ENCODE data around the gene FAM117B. TPM values are rescaled to one million over a fixed set of nuclear protein-coding genes. Genes with fewer than 3 reads are reported as not detected.

Gene FAM117B
- total RNA-seq, 1 donor from 2014 or later = 13.1 TPM

DNA sequence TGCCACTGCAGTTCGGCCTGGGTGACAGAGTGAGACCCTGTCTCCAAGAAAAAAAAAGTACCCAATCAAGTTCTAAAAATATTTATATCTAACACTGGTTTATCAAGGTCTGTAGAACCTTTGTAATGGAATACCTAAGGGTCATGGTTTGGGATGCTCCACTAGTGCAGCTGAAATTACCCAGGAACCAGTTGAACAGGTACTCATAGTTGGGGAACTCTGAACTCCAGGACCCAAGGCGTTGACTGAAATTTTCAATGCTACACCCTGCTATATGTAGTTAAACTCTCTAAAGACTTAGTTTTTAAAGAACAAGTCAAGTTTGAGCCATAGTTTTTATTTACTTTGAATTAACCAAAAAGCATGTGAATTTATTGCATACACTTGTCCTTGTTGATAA is 55.1 kb downstream of the FAM117B start:
- H3K4me1 ChIP-seq = no peaks in the 10 kb centered on the region
- H3K36me3 ChIP-seq = no peaks in the 10 kb centered on the region
- ATAC-seq = no peak
- no peaks in the 10 kb centered on the region for H3K27me3 ChIP-seq (ENCODE audit: low read depth)
- TF ChIP-seq, protein P1, sequence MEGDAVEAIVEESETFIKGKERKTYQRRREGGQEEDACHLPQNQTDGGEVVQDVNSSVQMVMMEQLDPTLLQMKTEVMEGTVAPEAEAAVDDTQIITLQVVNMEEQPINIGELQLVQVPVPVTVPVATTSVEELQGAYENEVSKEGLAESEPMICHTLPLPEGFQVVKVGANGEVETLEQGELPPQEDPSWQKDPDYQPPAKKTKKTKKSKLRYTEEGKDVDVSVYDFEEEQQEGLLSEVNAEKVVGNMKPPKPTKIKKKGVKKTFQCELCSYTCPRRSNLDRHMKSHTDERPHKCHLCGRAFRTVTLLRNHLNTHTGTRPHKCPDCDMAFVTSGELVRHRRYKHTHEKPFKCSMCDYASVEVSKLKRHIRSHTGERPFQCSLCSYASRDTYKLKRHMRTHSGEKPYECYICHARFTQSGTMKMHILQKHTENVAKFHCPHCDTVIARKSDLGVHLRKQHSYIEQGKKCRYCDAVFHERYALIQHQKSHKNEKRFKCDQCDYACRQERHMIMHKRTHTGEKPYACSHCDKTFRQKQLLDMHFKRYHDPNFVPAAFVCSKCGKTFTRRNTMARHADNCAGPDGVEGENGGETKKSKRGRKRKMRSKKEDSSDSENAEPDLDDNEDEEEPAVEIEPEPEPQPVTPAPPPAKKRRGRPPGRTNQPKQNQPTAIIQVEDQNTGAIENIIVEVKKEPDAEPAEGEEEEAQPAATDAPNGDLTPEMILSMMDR (IDR thresholded peaks at IDR 0.05) = no peak
- no peak overlapping the region for H3K4me3 ChIP-seq
- no peaks in the 10 kb centered on the region for H3K9me3 ChIP-seq
- no peak for DNase-seq
- H3K27ac ChIP-seq = no peak overlapping the region
- intact Hi-C loops (cut with DNase I) = no loop called here

DNA sequence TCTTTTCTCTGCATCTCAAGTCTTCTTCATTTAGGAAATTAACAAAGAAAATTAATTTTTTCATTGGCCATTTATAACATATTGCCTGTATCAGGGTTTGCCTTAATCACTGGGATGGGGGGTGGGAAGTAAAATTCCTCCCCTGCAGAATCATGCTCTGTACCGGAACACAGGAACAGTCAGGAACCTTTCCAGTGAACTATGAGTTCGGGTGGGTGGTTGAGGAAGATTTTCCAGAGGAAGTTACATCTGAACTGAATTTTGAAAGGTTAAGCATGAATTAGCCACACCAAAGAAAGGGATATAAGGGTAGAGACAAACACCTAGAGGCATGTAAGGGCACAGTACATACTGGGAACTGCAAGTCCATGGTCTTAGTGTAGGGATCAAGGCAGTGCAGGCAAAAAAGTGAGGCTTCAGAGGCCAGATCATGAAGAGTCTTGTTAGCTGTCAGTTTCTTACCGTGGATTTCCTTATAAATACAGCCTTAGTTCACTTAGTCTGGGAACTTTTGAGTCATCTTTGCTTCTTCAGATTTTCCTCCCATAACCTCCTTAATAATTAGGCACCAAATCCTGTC is 55.6 kb downstream of the FAM117B start:
- H3K27me3 ChIP-seq (ENCODE audit: low read depth) = no peaks in the 10 kb centered on the region
- intact Hi-C loops (cut with DNase I) = no loop called here
- H3K9me3 ChIP-seq = no peaks in the 10 kb centered on the region
- no peak for ATAC-seq
- no peak overlapping the region for H3K27ac ChIP-seq
- TF ChIP-seq, protein P1 (IDR thresholded peaks at IDR 0.05) = no peak
- no peak overlapping the region for H3K4me3 ChIP-seq
- no peak for DNase-seq
- H3K36me3 ChIP-seq = no peaks in the 10 kb centered on the region
- H3K4me1 ChIP-seq = no peaks in the 10 kb centered on the region

DNA sequence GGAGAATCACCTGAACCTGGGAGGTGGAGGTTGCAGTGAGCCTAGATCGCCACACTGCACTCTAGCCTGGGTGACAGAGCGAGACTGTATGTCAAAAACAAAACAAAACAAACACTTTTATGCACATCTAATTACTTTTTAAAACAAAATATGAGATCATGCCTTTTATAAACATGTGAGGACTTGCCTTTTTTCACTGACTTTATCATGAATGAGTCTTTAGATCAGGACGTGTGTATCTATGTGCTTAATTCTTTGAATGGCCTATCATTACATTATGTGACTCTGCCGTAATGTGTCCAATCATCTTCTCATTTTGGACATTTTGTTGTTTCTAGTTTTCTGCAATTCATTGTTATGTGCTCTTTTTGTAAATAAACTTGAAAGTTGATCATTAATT is 58.7 kb downstream of the FAM117B start:
- Histone ChIP-seq H3K4me3 (no peak overlapping the region), H3K27me3 (ENCODE audit: low read depth) (no peaks in the 10 kb centered on the region), H3K9me3 (no peaks in the 10 kb centered on the region), H3K4me1 (no peaks in the 10 kb centered on the region), H3K27ac (no peak overlapping the region), H3K36me3 (peaks cover 19% of the 10 kb centered on the region)
- intact Hi-C loops (cut with DNase I) = no loop called here
- DNase-seq = no peak
- ATAC-seq = no peak
- TF ChIP-seq, protein P1 (IDR thresholded peaks at IDR 0.05) = no peak

DNA sequence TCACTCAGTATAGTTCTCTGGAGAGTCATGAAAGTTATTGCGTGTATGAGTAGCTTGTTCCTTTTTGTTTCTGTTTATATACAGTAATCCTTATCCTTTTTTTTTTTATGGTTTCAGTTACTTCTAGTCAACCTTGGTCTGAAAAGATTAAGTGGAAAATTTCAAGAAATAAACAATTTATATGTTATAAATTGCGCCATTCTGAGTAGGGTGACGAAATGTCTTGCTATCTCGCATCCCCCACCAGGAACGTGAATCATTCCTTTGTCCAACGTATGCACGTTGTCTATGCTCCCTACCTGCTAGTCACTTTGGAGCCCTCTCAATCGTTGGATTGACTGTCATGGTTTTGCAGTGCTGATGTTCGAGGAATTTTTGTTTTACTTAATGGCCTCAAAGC is 60.4 kb downstream of the FAM117B start:
- TF ChIP-seq, protein P1 (IDR thresholded peaks at IDR 0.05) = no peak
- DNase-seq (no peak), ATAC-seq (no peak)
- H3K27ac ChIP-seq = no peak overlapping the region
- no peak overlapping the region for H3K4me3 ChIP-seq
- H3K36me3 ChIP-seq = peaks cover 19% of the 10 kb centered on the region
- H3K9me3 ChIP-seq = no peaks in the 10 kb centered on the region
- no peaks in the 10 kb centered on the region for H3K4me1 ChIP-seq
- intact Hi-C loops (cut with DNase I) = no loop called here
- no peaks in the 10 kb centered on the region for H3K27me3 ChIP-seq (ENCODE audit: low read depth)

DNA sequence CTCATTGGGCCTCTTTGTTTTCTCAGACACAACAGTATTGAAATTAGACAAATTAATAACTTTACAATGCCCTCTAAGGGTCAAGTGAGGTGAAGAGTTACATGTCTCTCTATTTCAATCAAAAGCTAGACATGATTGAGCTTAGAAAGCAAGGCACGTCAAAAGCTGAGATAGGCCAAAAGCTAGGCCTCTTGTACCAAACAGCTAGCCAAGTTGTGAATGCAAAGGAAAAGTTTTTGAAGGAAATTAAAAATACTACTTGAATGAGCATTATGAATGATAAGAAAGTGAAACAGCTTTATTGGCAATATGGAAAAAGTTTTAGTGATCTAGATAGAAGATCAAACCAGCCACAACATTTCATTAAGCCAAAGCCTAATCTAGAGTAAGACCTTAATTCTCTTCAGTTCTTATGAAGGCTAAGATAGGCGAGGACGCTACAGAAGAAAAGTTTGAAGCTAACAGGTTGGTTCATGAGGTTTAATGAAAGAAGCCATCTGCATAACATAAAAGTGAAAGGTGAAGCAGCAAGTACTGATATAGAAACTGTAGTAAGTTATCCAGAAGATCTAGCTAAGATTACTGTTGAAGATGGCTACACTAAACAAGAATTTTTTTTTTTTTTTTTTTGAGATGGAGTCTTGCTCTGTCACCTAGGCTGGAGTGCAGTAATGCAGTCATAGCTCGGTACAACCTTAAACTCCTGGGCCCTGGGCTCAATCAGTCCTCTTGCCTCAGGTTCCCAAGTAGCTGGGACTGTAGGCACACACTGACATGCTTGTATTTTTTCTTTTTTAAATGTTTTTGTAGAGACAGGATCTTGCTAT is 65.5 kb downstream of the FAM117B start:
- DNase-seq = no peak
- TF ChIP-seq, protein P1 (IDR thresholded peaks at IDR 0.05) = no peak
- no peak overlapping the region for H3K27ac ChIP-seq
- ATAC-seq = no peak
- no peaks in the 10 kb centered on the region for H3K27me3 ChIP-seq (ENCODE audit: low read depth)
- peaks cover 19% of the 10 kb centered on the region for H3K36me3 ChIP-seq
- no peaks in the 10 kb centered on the region for H3K4me1 ChIP-seq
- intact Hi-C loops (cut with DNase I) = no loop called here
- no peak overlapping the region for H3K4me3 ChIP-seq
- H3K9me3 ChIP-seq = no peaks in the 10 kb centered on the region

Measured in lower lobe of right lung (tissue), 2 donors.